HCT116 (cell line): ENCODE data around the gene MAPK1. TPM values are rescaled to one million over a fixed set of nuclear protein-coding genes. Genes with fewer than 3 reads are reported as not detected.

Source experiments
- ATAC-seq: fragments of 200-7000 bp; cut with Tn5 transposase; 2 replicates; pipeline ENCODE4 v1.9.1; 2020; ENCODE audit warnings: mild to moderate bottlenecking, moderate library complexity
- BruUV-seq: library from RNA; stranded (reverse); fragments of 400-500 nt; replicated peaks from 2 replicates; lab custom pipeline; 2021; lab: Mats Ljungman, UMichigan
- CTCF ChIA-PET: fragments of 300-600 bp; sonication (Branson Sonifier 250); formaldehyde crosslinking; loops from one replicate; lab custom pipeline; 2021; ENCODE audit warnings: antibody characterized with exemption; lab: Charles Lee
- POLR2A ChIA-PET: fragments of 300-600, 350-600 bp; sonication (Branson Sonifier 250); formaldehyde crosslinking; loops from one replicate; lab custom pipeline; 2021; ENCODE audit warnings: antibody characterized with exemption; lab: Charles Lee
- RAD21 ChIA-PET, 2 experiments: fragments of 300-600 bp; sonication (Branson Sonifier 250); formaldehyde crosslinking; loops; one replicate each; lab custom pipeline; 2023; ENCODE audit warnings: low total read pairs in 2 of 2; ENCODE audit not compliant: uncharacterized antibody in 2 of 2, unreplicated experiment in 2 of 2, low non-redundant PET in 1 of 2; lab: Charles Lee
- DNase-seq: peaks from one replicate; pipeline ENCODE4 v3.0.0-alpha.2; 2010; ENCODE audit warnings: low read depth, low spot score
- H2AFZ ChIP-seq: fragments of 200-600 bp; shearing (Covaris generic), sonication (generic); 2 replicates; pipeline ENCODE4 v1.6.1; 2017; ENCODE audit warnings: low read depth, mixed run types, mixed read lengths, antibody characterized with exemption, low read length; ENCODE audit not compliant: poor library complexity, severe bottlenecking
- H3K27ac ChIP-seq: 2 replicates; pipeline ENCODE4 v1.5.1; 2012; ENCODE audit warnings: low read depth, low read length
- H3K27me3 ChIP-seq: fragments of 200-600 bp; sonication (generic); 2 replicates; pipeline ENCODE4 v1.6.1; 2016; ENCODE audit warnings: mixed run types, low read length, mixed read lengths; ENCODE audit not compliant: insufficient read depth
- H3K36me3 ChIP-seq, 2 experiments: fragments of 200-500 bp in 1 of 2; fragments of 200-600 bp in 1 of 2; sonication (Bioruptor generic) in 1 of 2; sonication (generic) in 1 of 2; 2 replicates each; pipeline versions ENCODE4 v1.5.1 to v1.6.1; 2014 to 2016; ENCODE audit warnings: low read length in 2 of 2, inconsistent platforms in 1 of 2, mixed read lengths in 1 of 2, mixed run types in 1 of 2; ENCODE audit not compliant: insufficient read depth in 2 of 2, control insufficient read depth in 1 of 2
- H3K4me1 ChIP-seq, 2 experiments: fragments of 200-600 bp in 1 of 2; sonication (generic) in 1 of 2; 2 replicates each; pipeline versions ENCODE4 v1.5.1 to v1.6.1; 2012 to 2017; ENCODE audit warnings: low read length in 2 of 2, inconsistent platforms in 1 of 2, mild to moderate bottlenecking in 1 of 2, mixed read lengths in 1 of 2, mixed run types in 1 of 2, moderate library complexity in 1 of 2; ENCODE audit not compliant: insufficient read depth in 2 of 2, control insufficient read depth in 1 of 2
- H3K4me2 ChIP-seq: fragments of 200-600 bp; sonication (generic); 2 replicates; pipeline ENCODE4 v1.6.1; 2017; ENCODE audit warnings: mixed run types, low read length, mixed read lengths
- H3K4me3 ChIP-seq, 2 experiments: fragments of 200-600 bp in 1 of 2; sonication (generic) in 1 of 2; replicated peaks in 1 of 2; 2 replicates each; pipeline ENCODE4 v1.5.1; 2011 to 2016; ENCODE audit warnings: low read length in 2 of 2, control low read depth in 1 of 2, low read depth in 1 of 2, mild to moderate bottlenecking in 1 of 2, mixed read lengths in 1 of 2, mixed run types in 1 of 2
- H3K79me2 ChIP-seq: fragments of 200-600 bp; sonication (generic); 2 replicates; pipeline ENCODE4 v1.6.1; 2017; ENCODE audit warnings: mild to moderate bottlenecking, mixed run types, low read length, moderate library complexity, mixed read lengths; ENCODE audit not compliant: insufficient read depth
- H3K9ac ChIP-seq: fragments of 200-600 bp; sonication (generic); 2 replicates; pipeline ENCODE4 v1.6.1; 2016; ENCODE audit warnings: low read length, mixed read lengths
- H3K9me2 ChIP-seq: fragments of 200-600 bp; sonication (generic), shearing (Covaris generic); 2 replicates; pipeline ENCODE4 v1.6.1; 2017; ENCODE audit warnings: mixed run types, mild to moderate bottlenecking, moderate library complexity; ENCODE audit not compliant: insufficient read depth
- H3K9me3 ChIP-seq, 2 experiments: fragments of 200-500 bp in 1 of 2; fragments of 200-600 bp in 1 of 2; sonication (Bioruptor generic) in 1 of 2; sonication (generic) in 1 of 2; 2 replicates each; pipeline ENCODE4 v1.6.1; 2014 to 2017; ENCODE audit warnings: low read length in 2 of 2, mixed read lengths in 2 of 2, inconsistent platforms in 1 of 2, low read depth in 1 of 2, mild to moderate bottlenecking in 1 of 2, mixed run types in 1 of 2, moderate library complexity in 1 of 2; ENCODE audit not compliant: control insufficient read depth in 1 of 2, insufficient read depth in 1 of 2
- H4K20me1 ChIP-seq: fragments of 200-600 bp; sonication (generic), shearing (Covaris generic); 2 replicates; pipeline ENCODE4 v1.6.1; 2017; ENCODE audit warnings: mixed run types, mild to moderate bottlenecking, moderate library complexity; ENCODE audit not compliant: insufficient read depth
- CBX3 ChIP-seq: IDR thresholded peaks from 2 replicates; pipeline ENCODE4 v1.6.1; 2012; ENCODE audit warnings: low read depth
- EGR1 ChIP-seq: IDR thresholded peaks from 2 replicates; pipeline ENCODE4 v1.6.1; 2012; ENCODE audit warnings: low read depth
- ELF1 ChIP-seq: IDR thresholded peaks from 2 replicates; pipeline ENCODE4 v1.6.1; 2012; ENCODE audit warnings: low read depth, borderline replicate concordance
- EZH2 ChIP-seq: fragments of 200-600 bp; sonication (generic); IDR thresholded peaks from 2 replicates; pipeline ENCODE4 v1.6.1; 2017; ENCODE audit warnings: antibody characterized with exemption, mixed run types
- EZH2phosphoT487 ChIP-seq: fragments of 200-600 bp; IDR thresholded peaks from 2 replicates; pipeline ENCODE4 v1.6.1; 2018; ENCODE audit warnings: antibody characterized with exemption, borderline replicate concordance
- FOSL1 ChIP-seq: IDR thresholded peaks from 2 replicates; pipeline ENCODE4 v1.6.1; 2012; ENCODE audit warnings: low read depth
- JUND ChIP-seq: IDR thresholded peaks from 2 replicates; pipeline ENCODE4 v1.6.1; 2012
- MAX ChIP-seq: IDR thresholded peaks from 2 replicates; pipeline ENCODE4 v1.6.1; 2012
- POLR2A ChIP-seq: IDR thresholded peaks from 2 replicates; pipeline ENCODE4 v1.7.0; 2011; ENCODE audit warnings: borderline replicate concordance; ENCODE audit not compliant: insufficient read depth, insufficient read length; ENCODE audit errors: extremely low read depth
- POLR2AphosphoS5 ChIP-seq: IDR thresholded peaks from 2 replicates; pipeline ENCODE4 v1.6.1; 2011; ENCODE audit warnings: mild to moderate bottlenecking, low read depth, low read length, moderate library complexity
- SIN3A ChIP-seq: IDR thresholded peaks from 2 replicates; pipeline ENCODE4 v1.6.1; 2012; ENCODE audit warnings: low read depth
- SRF ChIP-seq: IDR thresholded peaks from 2 replicates; pipeline ENCODE4 v1.6.1; 2012; ENCODE audit warnings: low read depth
- TCF7L2 ChIP-seq: IDR thresholded peaks from 2 replicates; pipeline ENCODE4 v1.7.0; 2011; ENCODE audit warnings: borderline replicate concordance, inconsistent platforms; ENCODE audit not compliant: insufficient read depth, insufficient read length; ENCODE audit errors: extremely low read depth
- YY1 ChIP-seq: IDR thresholded peaks from 2 replicates; pipeline ENCODE4 v1.6.1; 2011; ENCODE audit warnings: low read length, low read depth, moderate library complexity, mild to moderate bottlenecking; ENCODE audit not compliant: insufficient replicate concordance; ENCODE audit errors: extremely low read depth
- ZBTB33 ChIP-seq: IDR thresholded peaks from 2 replicates; pipeline ENCODE4 v1.6.1; 2011; ENCODE audit warnings: mild to moderate bottlenecking, low read length, moderate library complexity; ENCODE audit not compliant: insufficient replicate concordance; ENCODE audit errors: extremely low read depth
- ZFX ChIP-seq: fragments of 450-650 bp; IDR thresholded peaks from 2 replicates; pipeline ENCODE4 v1.6.1; 2017
- ZNF274 ChIP-seq: fragments of 200-500 bp; sonication (Bioruptor generic); IDR thresholded peaks from 2 replicates; pipeline ENCODE4 v1.6.1; 2014; ENCODE audit warnings: mild to moderate bottlenecking, low read depth, low read length, inconsistent platforms
- intact Hi-C: fragments of 100-400 bp; cut with micrococcal nuclease; formaldehyde crosslinking; loops from 2 replicates; pipeline ENCODE4 v1.10.0; 2022
- total RNA-seq: library from RNA; stranded (reverse); gene quantifications from one replicate; pipeline ENCODE4 v1.2.1, GENCODE V29; 2021; ENCODE audit not compliant: unreplicated experiment
- TF ChIP-seq, protein P1 (sequence below): IDR thresholded peaks from 2 replicates; pipeline ENCODE4 v1.6.1; 2012

Gene MAPK1
- total RNA-seq, 1 experiment from 2014 or later = 137 TPM

DNA sequence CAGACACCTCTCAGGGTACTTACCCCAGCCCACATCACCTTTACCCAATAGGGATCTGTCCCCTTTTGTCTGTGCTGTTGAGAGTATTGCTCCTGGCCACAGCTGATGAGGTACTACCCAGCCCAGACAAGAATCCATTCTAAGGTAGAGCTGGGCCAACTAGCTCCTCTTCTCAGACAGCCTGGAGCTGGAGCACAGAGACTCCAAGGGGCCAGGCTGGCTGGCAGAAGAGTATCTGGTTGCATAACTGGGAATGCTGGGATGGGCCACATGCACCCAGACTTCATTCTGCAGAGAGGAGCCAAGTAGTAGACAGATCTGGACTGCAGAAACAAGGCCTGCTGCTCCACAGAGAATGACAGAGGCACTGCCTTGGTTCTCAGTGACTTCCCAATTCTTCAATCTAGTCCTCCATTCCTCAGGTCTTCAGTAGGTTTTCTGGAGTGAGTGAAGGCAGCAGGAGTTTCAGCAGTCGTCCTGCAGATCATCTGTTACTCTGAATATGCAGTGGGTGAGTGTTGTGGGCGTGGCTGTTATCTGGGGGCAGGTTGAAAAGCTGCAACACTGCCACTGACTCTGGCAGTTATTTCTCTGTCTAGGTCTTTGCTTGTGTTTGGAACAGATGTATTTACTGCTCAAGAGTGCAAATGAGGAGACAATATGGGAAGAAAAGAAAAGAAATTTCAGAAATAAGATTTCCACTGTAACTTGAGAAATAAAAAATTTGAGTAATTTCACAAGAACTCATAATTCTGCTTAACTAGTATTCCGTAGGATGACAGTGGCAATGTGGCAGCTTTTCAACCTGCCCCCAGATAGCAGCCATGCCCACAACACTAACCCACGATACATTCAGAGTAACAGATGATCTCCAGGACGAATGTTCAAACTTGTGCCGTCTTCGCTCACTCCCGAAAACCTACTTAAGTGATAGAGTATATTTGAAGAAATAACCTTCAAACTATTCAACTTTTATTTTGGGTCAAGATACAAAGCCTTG lies 34.9 kb downstream of the MAPK1 start:
- Histone ChIP-seq H3K9ac (no peak overlapping the region), H3K4me2 (no peak overlapping the region), H3K79me2 (peaks cover 93% of the 10 kb centered on the region), H4K20me1 (peaks cover 11% of the 10 kb centered on the region), H3K27ac (no peak overlapping the region), H2AFZ (no peak overlapping the region), H3K4me1 (peaks cover 11 to 13% of the 10 kb centered on the region in 2 experiments), H3K9me2 (no peaks in the 10 kb centered on the region), H3K27me3 (no peaks in the 10 kb centered on the region), H3K36me3 (peaks cover 0 to 3% of the 10 kb centered on the region in 2 experiments; a peak in 1 of 4 replicates), H3K9me3 (no peaks in the 10 kb centered on the region), H3K4me3 (no peak overlapping the region)
- ChIA-PET RAD21 (no interaction called here), CTCF (no interaction called here), POLR2A (no interaction called here)
- DNase-seq (no peak), ATAC-seq (no peak)
- TF ChIP-seq FOSL1 = no peak
- no peak for TF ChIP-seq JUND
- TF ChIP-seq POLR2A = no peak
- TF ChIP-seq ZNF274 = no peak
- no peak for TF ChIP-seq ELF1
- no peak for TF ChIP-seq EZH2phosphoT487
- no peak for TF ChIP-seq SIN3A
- TF ChIP-seq ZFX = no peak
- no peak for TF ChIP-seq CBX3
- TF ChIP-seq EGR1 = no peak
- TF ChIP-seq ZBTB33 = no peak
- no peak for TF ChIP-seq EZH2
- TF ChIP-seq YY1 = no peak
- no peak for TF ChIP-seq TCF7L2
- TF ChIP-seq MAX = no peak
- no peak for TF ChIP-seq POLR2AphosphoS5
- no peak for TF ChIP-seq SRF
- TF ChIP-seq, protein P1, sequence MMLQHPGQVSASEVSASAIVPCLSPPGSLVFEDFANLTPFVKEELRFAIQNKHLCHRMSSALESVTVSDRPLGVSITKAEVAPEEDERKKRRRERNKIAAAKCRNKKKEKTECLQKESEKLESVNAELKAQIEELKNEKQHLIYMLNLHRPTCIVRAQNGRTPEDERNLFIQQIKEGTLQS = no peak
- intact Hi-C loops = no loop called here
- BruUV-seq = no TSS peak
